Fibroblast of skin of back (primary cell): ENCODE data around the gene FAN1.

Experiments
- DNase-seq: peaks from one replicate; pipeline ENCODE4 v3.0.0-alpha.2; 2013

The FAN1 gene

DNA sequence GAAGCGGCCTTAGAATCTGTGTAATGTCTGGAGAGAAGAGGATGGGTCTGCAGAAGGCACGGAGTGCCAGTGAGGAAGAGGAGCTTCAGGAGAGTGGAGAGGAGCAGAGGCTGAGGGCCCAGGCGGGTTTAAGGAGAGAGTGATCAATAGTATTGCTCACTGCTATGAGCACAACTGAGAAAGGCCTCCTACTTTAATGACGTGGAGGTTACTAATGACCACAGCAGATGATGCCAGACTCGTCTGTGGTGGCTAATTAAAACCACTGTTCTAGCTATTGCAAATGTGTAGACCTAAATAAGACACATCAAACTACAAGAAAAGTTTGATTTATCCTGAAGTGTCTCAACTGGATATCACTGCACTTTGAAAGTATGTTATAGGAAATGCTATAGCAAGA, 54.5 kb downstream of the FAN1 start:
- no peak for DNase-seq

DNA sequence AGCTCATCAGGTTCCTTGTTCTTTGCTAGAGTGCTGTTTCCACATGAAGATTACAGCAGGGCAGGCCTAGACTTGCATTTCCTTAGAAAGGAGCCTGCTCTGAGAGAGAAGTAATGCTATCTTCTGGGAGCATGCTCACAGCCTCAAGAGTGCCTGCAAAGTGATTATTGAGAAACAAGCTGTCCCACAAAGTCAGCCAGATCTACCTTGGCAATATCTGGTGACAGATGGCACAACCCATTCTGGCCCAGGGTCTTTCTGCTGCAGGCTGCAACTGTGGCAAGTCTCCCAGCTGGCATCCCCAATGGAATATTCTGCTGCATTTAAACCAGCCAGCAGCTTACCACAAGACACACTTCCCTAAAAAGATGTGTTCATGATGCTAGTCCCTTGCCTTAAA, 58.4 kb downstream of the FAN1 start:
- no peak for DNase-seq

DNA sequence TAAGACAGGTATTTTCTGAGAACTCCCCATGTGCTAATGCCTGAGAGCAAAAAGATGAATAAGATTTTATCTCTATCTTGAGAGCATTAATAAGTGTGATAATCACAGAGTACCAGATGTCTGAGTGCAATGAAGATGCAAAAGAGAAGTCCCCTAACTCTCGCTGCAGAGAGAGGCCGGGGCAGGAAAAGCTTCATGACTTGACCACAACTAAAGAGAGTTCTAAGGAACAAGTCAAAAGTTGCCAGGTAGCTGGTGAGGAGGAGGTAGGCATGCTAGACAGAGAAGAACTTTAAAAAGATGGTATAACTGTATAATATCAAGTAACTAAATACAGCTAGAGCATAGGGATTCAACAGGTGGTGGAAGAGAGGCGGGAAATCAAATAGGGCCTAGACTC, 58.9 kb downstream of the FAN1 start:
- DNase-seq: no peak

DNA sequence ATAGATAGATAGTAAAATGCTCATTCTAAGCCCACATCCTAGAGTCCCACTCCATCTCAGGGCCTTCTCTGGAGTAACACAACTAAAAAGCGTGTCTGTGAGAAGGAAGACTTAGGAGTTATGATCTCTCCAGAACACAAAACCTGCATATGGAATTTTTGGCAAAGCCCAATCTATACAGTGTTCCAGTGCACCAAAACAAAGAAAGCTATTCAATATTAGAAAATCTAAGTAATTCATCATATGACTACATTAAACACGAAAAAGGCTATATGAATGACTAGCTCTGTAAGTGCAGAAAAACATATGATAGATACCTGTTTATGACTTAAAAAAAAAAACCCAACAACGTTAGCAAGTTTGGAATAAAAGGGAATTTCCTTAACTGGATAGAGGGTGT, 60.0 kb downstream of the FAN1 start:
- no peak for DNase-seq

DNA sequence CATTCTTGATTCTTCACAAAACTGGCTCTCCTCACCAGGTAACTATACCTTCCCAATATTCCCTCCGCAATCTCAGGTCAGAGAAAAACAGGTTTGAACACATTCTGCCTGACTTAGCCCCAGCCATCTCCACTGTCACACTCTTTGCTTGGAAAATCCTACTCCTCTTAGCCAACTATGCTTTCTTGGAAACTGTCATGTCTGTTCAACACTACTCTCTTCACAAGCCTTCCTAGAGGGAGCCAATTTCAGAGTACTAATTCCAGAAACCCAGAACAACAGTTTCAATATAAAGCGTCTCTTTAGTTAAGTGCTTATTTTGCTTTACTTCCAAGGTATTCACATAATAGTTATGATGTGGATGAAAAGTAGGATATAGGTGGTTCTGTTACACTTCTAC, 66.0 kb downstream of the FAN1 start:
- no peak for DNase-seq

DNA sequence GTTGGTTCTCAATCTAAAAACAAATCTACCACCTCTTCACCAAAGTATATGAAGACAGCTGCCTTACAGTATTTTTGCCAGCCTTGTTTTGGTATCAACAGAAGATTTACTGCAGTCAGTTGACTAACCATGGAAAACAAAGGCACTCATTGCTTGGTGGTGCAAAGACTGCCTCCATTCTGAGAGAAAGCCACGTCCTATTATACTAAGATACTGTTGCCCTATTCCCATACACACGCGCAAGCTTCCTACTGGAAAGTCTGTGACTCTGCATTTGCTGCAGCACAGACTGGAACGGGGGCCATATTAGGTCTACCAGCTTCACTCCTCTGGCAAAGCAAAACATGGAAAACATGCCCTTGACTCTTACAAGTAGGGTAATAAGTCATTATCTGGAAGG, 69.7 kb downstream of the FAN1 start:
- DNase-seq: no peak

DNA sequence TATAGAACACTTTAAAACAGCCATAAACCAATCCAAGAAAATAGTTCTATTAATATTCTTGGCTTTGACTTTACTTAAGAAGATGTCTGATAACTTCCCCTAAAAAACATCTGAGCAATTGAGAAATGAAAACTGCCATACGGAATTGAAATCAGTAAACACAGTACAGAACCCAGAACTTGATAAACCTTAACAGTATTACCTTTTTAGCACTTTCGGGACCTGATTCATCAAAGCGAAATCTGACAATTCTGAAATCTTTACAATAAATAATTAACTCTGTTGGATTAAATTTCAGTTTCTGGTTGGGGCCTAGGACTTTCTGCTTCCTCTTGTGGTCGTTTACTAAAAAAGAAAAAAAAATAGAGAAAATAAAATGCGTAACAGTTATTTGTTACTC, 70.4 kb downstream of the FAN1 start:
- DNase-seq: no peak

DNA sequence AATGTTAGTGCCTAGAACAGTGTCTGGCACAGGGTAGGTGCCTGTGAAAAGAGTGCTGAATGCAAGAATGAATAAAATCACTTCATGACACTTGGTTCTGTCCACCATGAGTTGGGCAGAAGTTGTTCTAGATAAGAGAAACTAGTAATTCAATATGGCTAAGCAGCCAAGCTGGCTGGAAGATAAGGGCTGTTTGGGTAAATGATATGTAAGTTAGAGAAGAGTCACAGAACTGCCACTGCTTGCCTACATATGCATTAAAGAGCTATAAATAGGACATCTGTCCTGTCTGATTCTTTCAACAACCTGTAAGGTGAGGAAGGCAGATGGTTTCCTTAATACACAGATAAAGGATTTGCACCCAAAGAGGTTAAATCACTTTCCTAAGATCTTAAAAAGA, 74.6 kb downstream of the FAN1 start:
- no peak for DNase-seq

DNA sequence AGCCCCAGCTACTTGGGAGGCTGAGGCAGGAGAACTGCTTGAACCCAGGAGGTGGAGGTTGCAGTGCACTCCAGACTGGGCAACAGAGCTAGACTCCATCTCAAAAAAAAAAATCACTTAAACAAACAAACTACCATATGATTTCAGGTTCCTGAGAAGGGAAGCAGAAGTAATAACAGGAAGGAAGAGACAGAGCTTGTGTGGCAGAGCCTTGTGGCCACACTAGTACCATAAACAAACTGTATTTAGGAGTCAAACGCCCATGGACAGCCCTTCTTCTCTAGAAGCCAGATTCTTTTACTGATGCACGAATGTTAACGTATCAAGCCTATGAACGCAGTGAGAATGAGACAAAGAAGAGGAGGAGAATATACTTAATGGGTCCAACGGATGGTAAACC, 75.7 kb downstream of the FAN1 start:
- DNase-seq: no peak

DNA sequence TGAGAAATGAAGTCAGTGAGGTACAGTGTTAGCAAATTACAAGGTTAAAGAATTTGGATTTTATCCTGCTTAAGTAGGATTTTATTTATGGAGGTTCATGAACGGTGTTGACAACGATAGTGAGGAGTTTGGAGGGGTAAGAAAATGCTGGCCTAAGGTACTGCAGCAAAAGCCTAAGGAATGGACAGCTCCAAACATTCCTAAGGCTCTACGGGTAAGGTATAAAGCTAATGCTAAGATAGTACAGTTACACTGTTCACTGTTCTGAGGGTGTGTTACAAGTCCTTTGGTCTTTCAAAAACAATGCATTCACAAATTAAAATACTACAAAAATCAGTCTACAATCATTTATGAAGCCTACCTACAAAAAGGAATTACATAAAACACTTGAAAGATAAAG, 80.4 kb downstream of the FAN1 start:
- DNase-seq: no peak

DNA sequence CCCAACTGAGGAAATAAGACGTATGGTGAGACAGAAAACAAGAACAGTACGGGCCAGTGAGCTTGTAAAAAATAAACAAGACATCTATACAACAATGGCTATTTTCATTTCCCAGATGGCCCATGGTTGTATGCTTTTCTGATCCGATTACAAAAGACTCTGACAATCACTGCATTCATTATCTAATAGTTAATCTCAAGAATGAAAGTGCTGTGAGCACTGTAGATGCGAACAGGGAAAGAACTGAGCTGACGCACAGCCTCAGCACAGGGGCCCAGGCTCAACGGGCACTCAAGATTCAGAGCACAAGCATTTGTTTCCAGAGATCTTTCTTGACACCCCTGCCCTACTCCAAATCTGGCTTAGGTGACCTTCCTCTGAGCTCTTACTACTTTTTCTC, 80.8 kb downstream of the FAN1 start:
- DNase-seq: no peak

DNA sequence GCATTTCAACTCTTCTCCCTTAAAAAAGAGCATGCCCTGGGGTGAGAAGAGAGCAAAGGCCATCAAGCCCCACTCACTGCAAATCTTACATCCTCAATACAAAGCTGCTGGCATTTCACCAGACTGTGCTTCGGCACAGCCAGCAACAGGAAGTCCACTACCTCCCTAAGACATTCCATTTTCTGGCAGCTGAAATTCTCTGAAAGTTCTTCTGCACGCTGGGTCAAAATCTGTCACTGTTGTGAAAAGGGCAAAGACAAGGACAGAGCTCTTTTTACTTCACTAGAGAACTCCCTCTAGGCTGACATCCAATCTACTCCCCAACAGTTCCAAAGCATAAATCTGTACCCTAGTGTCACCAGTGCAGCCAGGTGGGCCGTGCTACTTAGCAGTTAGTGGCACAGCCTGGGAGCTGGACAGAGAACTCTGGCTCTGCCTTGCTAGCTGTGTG, 81.4 kb downstream of the FAN1 start:
- peak; percentile 40 for DNase-seq

DNA sequence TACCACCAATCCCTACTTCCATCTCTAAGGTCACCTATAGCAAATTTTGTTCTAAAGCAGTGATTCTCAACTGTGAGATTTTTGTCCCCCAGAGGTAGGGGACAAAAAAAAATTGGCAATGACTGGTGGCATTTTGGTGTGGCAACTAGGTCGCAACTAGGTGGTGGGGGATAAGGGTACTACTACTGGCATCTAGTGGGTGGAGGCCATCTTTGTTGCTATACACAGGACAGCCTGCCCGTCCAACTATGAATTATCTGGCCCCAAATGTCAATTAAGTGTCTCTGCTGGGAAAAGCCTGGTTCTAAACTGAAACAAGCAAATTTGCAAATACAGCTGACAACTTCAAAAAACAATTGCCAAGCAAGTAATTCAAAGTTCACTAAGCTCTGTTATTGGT, 86.3 kb downstream of the FAN1 start:
- DNase-seq: no peak

DNA sequence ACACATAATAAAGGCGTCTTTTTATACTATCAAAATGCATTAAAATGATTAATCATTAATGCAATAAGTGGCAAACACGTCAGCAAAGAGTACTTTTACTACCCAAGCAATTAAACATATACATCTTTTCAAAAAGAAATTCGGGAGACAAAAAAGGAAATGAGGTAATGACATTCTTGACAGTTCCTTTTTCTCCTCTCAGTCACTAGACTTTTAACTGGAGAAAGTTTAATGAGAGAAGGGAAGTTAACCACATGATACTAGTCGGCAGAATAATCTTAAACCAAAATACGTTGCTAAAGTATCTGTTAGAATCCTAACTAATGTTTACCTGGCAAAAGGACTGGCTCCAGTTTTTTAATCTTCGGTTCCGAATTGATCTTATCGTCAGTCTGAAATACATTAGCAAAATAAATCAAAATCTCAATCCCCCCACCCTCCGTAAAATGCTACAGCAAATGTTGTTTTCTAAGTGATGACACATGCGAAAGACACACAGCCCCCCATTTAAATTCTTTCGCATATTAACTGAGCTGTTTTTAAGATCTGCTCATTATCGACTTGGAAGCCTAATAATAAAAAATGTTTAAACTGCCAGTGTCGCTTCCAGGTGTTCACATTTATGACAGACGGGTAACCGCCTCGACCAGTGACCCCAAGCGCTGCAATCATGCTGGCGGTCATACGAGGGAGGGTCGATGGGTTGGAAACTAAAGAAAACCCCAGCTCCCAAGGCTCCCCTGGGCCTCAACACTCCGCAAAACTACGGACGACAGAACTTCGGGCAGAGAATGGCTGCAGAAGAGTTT, 86.9 kb downstream of the FAN1 start:
- DNase-seq: peak; percentile 22

DNA sequence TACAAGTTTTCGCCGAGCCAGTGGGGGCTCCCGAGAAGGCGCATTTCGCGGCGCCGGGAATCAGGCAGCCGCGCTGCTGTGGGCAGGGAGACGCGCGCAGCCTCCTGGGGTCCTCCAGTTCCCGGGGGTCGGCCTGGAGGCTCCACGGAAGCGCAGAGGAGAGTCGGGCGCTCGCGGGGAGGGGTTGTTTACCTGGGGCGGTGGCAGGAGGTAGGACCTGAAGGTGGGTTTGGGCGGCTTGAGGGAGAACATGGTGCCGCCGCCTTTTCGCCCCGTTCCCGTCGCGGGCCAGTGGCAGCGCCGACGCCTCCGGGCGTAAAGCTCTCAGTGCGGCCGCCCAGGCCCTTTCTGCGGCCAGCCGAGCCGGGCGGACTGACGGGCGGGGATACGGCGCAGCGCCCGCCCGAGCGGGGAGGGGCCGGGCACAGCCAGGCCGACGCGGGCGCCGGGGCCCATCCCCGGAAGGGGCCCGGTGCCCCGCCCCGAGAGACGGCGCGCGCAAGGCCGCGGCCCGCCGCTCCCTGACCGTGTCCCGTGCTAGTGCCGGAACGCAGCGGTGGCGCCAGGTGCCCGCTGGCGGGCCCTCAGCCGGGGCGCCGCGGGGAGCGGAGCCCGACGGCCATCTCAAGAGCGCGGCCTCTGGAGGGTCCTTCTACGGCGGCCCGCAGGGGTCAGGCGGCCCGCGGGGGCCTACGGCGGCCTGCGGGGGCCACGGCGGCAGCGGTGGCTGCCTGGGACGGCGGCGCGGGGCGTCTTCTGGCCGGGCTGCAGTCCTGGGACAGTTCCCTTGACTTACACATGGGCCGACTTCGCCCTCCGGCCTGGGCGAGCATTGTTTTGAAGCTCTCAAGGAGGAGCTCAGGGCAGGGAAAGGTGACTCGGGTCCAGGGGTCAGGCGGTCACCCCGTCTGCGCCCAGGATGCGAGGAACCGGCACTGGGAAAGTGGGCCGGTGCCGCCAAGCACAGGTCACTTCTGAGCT, 87.8 kb downstream of the FAN1 start, which contains the start of gene MTMR10:
TSS of gene MTMR10 (minus strand) at position 374 of the 981 bp plus-strand sequence. CDS start at position 252, 122 bp downstream.
- peak; percentile 84 for DNase-seq

DNA sequence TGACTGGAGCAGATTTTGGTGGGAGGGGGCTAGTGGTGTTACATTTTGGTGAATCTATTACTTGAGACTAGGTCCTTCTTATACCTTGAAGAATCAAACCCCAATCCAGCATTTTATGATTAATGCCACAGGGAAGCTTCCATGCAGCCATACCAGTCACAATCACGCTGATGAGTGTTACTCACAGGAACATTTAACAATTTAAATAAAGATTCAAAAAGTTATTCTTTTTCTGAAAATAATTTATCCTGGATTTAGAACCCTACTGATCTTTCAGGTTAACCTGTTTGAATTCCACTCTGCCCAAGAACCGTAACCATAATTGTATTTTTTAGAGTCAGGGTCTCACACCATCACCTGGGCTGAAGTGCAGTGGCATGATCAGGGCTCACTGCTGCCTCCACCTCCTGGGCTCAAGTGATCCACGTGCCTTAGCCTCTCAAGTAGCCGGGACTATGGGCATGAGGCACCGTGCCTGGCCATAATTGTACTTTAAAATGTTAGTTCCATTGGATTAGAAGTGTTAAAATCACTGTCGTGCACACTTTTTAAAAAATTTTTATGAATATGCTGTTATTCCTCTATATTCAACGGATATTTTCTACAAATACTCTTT, 88.6 kb downstream of the FAN1 start:
- DNase-seq: no peak
